MG63 (cell line): ENCODE results near the gene CD4. TPM values are rescaled to one million over a fixed set of nuclear protein-coding genes. Genes with fewer than 3 reads are reported as not detected.

ENCODE experiments used
- DNase-seq: peaks from one replicate; pipeline ENCODE4 v3.0.0-alpha.2; 2020
- H3K27me3 ChIP-seq: fragments of 250-450 bp; sonication (Bioruptor Pico); 2 replicates; pipeline ENCODE4 v1.5.1; 2020; ENCODE audit warnings: mild to moderate bottlenecking, moderate library complexity
- H3K36me3 ChIP-seq: fragments of 250-450 bp; sonication (Bioruptor Pico); 2 replicates; pipeline ENCODE4 v1.5.1; 2020; ENCODE audit warnings: mild to moderate bottlenecking, moderate library complexity
- H3K4me3 ChIP-seq: fragments of 250-450 bp; sonication (Bioruptor Pico); 2 replicates; pipeline ENCODE4 v1.5.1; 2020; ENCODE audit warnings: mild to moderate bottlenecking, moderate library complexity
- H3K9me3 ChIP-seq: fragments of 250-450 bp; sonication (Bioruptor Pico); 2 replicates; pipeline ENCODE4 v1.5.1; 2020; ENCODE audit warnings: mild to moderate bottlenecking, moderate library complexity
- total RNA-seq: library from RNA; depleted of rRNA; stranded (reverse); fragments of >200 nt; shearing (Covaris generic); gene quantifications from 2 replicates; pipeline ENCODE4 v1.2.3, GENCODE V29; 2014; ENCODE audit warnings: low replicate concordance

Gene CD4
- total RNA-seq, 1 experiment from 2014 or later = not detected

DNA sequence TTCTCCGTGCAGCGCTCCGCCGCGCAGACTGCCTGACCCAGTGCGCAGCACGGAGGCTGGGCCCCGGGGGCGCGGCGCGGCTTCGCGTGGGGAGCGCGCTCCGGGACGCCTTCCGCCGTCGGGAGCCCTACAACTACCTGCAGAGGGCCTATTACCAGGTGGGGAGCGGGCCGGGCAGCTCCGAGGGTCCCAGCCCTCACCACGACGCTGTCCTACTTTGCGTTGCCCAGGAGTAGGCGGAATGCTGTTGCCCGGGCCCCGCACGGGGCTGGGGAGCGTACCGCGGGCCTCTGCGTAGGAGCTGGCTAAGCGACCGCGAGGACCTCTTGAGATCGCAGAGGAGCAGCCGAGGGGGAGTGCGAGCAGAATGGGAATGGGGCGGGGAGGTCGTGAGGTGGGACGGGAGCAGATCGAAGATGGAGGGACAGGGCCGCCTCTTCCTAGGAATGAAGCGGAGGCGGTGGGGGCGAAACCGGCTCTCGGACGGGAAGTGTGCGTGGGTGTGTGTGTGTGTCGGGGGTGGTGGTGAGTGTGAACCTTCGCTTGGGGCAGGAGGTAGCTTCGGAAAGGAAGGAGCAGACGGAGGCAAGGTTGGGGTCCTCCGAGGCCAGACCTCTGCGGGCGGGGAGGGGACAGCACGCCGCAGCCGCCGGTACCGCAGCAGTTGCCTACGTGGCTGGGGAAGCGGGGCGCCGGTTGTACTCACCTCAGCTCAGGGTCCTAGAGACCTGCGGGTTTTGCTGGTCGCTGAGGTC, 39.6 kb downstream of the CD4 start:
- DNase-seq = peak; percentile 54
- Histone ChIP-seq H3K4me3 (peak overlapping the region; percentile 81), H3K27me3 (peaks cover 6% of the 10 kb centered on the region), H3K9me3 (no peaks in the 10 kb centered on the region), H3K36me3 (peaks cover 11% of the 10 kb centered on the region)

DNA sequence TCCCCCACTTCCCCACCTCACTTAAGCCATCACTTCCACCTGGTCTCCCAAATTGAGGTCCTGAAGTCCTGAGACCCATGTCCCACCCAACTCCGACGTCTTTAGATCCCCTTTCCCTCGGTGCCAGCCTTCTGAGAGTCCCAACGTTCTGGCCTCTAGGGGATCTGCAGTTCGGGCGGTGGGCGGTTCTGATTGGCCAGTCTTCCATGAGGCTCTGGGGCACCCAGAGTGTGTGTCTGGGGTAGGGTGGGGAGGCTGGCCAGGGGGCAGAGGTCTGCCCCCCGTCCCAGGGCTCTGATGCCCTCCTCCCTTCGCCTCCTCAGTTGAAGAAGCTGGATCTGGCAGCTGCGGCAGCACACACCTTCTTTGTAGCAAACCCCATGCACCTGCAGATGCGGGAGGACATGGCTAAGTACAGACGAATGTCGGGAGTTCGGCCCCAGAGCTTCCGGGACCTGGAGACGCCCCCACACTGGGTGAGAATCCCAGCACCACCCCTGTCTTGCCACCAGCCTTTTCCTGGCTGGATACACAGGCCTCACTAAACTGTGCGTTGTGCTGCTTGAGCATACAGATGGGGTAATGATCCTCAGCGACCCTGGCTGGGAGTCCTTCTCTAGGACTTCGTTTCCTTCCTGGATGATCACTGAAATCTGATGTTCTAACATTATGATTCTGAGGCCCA, 40.4 kb downstream of the CD4 start:
- Histone ChIP-seq H3K4me3 (peak overlapping the region; percentile 81), H3K36me3 (peaks cover 14% of the 10 kb centered on the region)
- peak; percentile 54 for DNase-seq

DNA sequence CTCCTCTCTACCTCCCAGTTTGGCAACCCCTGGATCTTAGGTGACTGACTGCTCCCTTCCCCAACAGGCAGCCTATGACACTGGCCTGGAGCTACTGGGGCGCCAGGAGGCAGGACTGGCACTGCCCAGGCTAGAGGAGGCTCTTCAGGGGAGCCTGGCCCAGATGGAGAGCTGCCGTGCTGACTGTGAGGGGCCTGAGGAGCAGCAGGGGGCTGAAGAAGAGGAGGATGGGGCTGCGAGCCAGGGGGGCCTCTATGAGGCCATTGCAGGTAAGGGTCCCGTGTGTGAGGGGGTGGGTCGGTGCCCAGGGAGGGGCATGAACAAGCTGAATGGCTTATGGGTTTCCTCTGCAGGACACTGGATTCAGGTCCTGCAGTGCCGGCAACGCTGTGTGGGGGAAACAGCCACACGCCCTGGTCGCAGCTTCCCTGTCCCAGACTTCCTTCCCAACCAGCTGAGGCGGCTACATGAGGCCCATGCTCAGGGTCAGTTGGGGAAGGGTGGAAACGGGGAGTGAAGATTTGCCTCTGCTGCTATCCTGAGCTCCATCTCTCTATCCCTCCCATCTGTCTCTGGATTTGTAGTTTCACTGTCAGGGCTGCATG, 41.1 kb downstream of the CD4 start:
- Histone ChIP-seq H3K27me3 (no peaks in the 10 kb centered on the region), H3K4me3 (no peak overlapping the region), H3K36me3 (peaks cover 14% of the 10 kb centered on the region), H3K9me3 (no peaks in the 10 kb centered on the region)
- DNase-seq = no peak

More for the DNA sequence above, 40.4 kb downstream of the CD4 start:
- H3K27me3 ChIP-seq = peaks cover 1% of the 10 kb centered on the region
- H3K9me3 ChIP-seq = no peaks in the 10 kb centered on the region

DNA sequence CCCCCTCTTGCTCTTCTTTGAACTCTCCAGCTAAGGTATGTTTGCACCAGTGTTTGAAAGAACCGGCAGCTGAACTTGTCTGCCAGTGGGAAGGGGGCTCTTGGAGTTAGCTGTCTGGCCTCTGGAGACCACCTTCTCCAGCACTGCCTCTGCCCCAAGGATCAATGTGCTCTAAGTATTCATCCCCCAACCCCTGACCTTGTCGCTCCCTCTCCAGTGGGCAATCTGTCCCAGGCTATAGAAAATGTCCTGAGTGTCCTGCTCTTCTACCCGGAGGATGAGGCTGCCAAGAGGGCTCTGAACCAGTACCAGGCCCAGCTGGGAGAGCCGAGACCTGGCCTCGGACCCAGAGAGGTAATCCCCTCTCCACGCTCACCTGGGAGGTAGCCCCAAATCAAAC, 41.7 kb downstream of the CD4 start:
- Histone ChIP-seq H3K4me3 (no peak overlapping the region), H3K27me3 (no peaks in the 10 kb centered on the region), H3K9me3 (no peaks in the 10 kb centered on the region), H3K36me3 (peaks cover 14% of the 10 kb centered on the region)
- DNase-seq = no peak

DNA sequence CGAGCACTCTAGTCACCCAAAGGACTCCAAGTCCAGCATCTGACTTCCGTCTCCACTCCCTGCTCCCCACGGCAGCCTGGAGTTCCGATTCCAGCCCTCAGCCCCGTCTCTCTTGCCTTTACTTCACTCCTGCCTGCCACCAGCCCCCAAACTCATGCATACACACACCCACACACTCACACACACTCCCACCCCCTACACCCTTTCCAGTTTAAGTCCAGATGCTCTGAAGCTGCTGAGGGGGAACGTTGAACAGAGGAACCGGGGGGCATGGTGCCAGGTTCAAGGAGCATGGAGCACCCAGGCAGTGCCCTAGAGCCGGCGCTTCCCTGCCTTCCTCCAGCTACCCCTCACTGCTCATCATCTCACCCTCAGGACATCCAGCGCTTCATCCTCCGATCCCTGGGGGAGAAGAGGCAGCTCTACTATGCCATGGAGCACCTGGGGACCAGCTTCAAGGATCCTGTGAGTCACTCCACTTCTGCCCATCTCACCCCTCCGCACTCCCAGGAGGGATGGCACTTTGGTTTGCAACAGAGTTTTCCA, 42.2 kb downstream of the CD4 start:
- Histone ChIP-seq H3K36me3 (peaks cover 14% of the 10 kb centered on the region), H3K27me3 (no peaks in the 10 kb centered on the region)
- DNase-seq = no peak

DNA sequence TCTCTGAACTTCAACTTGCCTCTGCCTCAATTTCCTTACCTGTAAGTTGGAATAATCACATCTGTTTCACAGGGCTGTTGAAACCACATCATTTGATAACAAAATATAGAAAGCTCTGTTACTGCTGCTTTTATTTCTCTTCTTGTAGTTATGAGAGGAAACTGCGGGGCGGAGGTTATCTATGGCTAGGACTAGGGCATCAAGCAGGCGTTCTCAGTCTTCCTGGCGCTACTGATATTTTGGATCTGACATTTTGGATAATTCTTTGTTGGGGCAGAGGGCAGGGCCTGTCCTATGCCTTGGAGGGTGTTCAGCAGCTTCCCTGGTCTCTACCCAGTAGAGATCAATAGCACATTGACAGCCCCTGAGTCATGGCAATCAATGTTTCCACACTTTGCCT, 42.8 kb downstream of the CD4 start:
- Histone ChIP-seq H3K27me3 (no peaks in the 10 kb centered on the region), H3K9me3 (no peaks in the 10 kb centered on the region), H3K36me3 (peaks cover 14% of the 10 kb centered on the region), H3K4me3 (no peak overlapping the region)
- no peak for DNase-seq

More for the DNA sequence above, 42.2 kb downstream of the CD4 start:
- Histone ChIP-seq H3K4me3 (no peak overlapping the region), H3K9me3 (no peaks in the 10 kb centered on the region)

DNA sequence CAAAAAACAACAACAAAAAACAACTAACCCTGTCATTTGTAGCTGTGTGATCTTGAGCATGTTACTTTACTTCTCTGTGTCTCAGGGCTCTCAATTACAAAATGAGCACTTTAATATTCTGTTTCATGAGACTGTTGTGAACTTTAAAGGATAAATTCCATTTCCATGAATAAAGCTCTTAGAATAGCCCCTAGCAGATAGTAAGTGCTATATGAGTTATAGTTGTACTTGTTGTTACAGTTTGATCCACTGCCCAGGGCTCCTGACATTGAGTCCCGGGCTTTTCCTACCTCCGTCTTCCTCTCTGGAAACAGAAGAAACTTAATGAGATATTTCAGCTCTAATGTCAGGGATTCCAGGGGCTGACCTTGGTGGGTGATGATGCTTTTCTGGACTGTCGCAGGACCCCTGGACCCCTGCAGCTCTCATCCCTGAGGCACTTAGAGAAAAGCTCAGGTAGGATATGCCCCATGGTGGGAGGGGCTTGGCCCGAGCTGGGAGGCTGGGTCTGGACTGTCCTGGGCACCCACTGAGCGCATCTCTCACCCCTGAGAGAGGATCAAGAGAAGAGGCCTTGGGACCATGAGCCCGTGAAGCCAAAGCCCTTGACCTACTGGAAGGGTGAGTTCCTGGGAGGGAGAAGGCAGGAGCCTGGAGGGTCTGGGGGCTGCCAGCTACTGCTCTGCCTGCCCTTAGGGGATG, 44.0 kb downstream of the CD4 start:
- no peaks in the 10 kb centered on the region for H3K27me3 ChIP-seq
- DNase-seq = no peak
- H3K4me3 ChIP-seq = no peak overlapping the region
- no peaks in the 10 kb centered on the region for H3K9me3 ChIP-seq
- peaks cover 14% of the 10 kb centered on the region for H3K36me3 ChIP-seq

DNA sequence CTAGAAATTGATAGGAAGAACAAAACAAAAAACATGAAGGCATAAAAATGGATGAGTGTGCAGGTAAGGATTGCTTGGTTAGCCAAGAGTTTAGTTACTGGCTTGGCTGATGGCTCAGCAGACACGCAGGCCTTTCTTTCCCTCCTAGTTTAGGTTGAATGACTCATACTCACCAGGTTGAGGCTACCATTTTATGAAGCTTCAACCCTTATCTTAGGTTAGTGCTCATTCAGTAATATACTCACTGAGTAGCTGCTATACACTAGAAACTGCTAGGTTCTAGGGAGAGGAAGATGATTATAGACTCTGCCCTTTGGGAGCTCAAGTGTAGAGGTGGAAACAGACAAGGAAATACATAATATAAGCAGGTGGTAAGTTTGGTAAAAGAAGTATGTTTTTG, 44.9 kb downstream of the CD4 start:
- DNase-seq = no peak
- H3K9me3 ChIP-seq = no peaks in the 10 kb centered on the region
- no peaks in the 10 kb centered on the region for H3K27me3 ChIP-seq
- peaks cover 14% of the 10 kb centered on the region for H3K36me3 ChIP-seq
- H3K4me3 ChIP-seq = no peak overlapping the region

DNA sequence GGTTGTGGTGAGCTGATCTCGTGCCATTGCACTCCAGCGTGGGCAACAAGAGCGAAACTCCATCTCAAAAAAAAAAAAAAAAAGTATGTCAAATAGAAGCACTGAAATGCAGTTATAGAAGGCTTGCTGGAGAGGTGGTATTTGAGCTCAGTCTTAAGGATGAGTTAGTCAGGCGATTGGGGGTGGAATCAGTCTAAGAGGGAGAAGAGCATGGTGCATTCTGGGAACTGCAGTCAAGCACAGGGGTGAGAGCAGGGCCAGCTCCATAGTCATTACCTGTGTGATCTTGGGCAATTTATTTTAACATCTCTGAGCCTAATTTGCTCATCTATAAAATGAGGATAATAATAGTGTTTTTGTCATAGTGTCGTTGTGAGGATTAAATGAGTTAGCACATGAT, 45.5 kb downstream of the CD4 start:
- Histone ChIP-seq H3K36me3 (peaks cover 14% of the 10 kb centered on the region), H3K27me3 (no peaks in the 10 kb centered on the region), H3K4me3 (no peak overlapping the region), H3K9me3 (no peaks in the 10 kb centered on the region)
- DNase-seq = no peak

- Histone ChIP-seq H3K27me3 (no peaks in the 10 kb centered on the region), H3K4me3 (no peak overlapping the region), H3K36me3 (peaks cover 8% of the 10 kb centered on the region), H3K9me3 (no peaks in the 10 kb centered on the region)
- DNase-seq = no peak
Observed at GRCh38 chr12:6836851-6837250, 47.5 kb downstream of the CD4 start.

DNA sequence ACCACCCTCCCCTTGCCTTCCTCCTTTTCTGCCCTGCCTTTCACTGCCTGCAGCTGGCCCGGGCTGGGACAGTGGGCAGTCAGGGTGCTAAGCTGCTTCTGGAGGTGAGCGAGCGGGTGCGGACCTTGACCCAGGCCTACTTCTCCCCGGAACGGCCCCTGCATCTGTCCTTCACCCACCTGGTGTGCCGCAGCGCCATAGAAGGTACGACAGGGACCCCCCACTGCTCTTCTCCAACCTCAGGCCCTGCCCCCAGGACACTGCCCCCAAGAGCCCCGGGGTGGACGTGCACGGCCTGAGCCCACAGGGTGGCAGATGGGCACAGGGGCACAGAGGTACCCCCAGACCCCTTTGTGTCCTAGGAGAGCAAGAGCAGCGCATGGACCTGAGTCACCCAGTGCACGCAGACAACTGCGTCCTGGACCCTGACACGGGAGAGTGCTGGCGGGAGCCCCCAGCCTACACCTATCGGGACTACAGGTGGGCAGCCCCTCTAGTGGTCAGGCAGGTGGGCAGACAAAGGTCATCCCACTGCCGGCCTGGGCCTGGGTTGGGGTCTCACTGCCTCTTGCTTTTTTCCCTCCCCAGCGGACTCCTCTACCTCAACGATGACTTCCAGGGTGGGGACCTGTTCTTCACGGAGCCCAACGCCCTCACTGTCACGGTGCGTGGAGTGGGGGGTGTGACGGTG, 48.2 kb downstream of the CD4 start:
- Histone ChIP-seq H3K36me3 (peaks cover 11% of the 10 kb centered on the region), H3K27me3 (no peaks in the 10 kb centered on the region), H3K9me3 (no peaks in the 10 kb centered on the region), H3K4me3 (no peak overlapping the region)
- DNase-seq = no peak

DNA sequence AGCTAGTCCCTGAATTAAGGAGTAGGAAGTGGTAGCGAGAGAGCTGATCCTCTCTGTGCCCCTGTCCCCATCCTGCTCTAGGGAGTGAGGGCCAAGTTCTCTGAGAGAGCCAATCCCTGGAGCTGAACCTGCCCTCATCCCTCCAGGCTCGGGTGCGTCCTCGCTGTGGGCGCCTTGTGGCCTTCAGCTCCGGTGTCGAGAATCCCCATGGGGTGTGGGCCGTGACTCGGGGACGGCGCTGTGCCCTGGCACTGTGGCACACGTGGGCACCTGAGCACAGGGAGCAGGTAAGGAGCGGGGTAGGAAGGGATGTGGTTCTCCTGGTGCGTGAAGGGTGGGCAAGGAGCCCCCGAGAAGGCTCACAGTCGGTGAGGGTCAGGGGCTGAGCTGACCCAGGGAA, 49.5 kb downstream of the CD4 start:
- Histone ChIP-seq H3K9me3 (no peaks in the 10 kb centered on the region), H3K27me3 (no peaks in the 10 kb centered on the region), H3K36me3 (peaks cover 6% of the 10 kb centered on the region), H3K4me3 (no peak overlapping the region)
- no peak for DNase-seq

DNA sequence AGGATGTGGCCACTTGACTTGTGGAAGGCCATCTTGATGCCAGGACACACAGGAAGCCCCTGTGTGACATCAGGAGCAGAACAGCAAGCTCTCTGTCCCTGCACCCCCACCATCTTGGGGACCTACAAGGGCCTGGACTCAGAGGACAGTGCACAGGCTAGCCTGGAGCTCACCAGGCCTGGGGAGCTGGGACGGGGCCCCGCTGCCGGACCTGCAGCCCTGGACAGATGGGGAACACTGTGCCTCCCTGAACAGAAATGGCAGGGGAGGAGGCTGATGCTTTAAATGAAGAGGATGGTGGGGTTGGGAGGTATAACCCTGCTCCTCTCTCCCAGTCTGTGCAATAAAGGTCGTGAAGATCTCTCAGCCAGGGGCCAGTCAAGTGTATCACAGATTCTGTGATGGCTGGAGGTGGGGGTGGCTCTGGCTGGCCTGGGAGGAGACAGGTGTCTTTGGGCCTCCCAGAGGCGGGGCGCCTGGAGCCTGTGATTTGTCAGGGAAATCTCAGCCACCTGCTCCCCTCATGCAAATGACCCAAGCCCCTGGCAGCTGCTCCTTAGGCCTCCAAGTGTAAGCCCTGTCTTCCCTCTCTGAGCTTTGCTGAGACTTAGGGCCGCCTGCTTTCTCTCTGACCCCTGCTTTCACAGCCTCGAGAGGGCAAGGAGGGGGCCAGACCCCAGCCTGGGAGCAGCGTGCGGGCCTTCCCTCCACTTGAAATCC, 50.3 kb downstream of the CD4 start:
- DNase-seq = no peak
- H3K9me3 ChIP-seq = no peaks in the 10 kb centered on the region
- no peak overlapping the region for H3K4me3 ChIP-seq
- no peaks in the 10 kb centered on the region for H3K27me3 ChIP-seq
- peaks cover 7% of the 10 kb centered on the region for H3K36me3 ChIP-seq

GRCh38 chr12:6840330-6840729, 51.0 kb downstream of the CD4 start:
- Histone ChIP-seq H3K4me3 (no peak overlapping the region), H3K9me3 (no peaks in the 10 kb centered on the region), H3K27me3 (no peaks in the 10 kb centered on the region), H3K36me3 (peaks cover 9% of the 10 kb centered on the region)
- no peak for DNase-seq

DNA sequence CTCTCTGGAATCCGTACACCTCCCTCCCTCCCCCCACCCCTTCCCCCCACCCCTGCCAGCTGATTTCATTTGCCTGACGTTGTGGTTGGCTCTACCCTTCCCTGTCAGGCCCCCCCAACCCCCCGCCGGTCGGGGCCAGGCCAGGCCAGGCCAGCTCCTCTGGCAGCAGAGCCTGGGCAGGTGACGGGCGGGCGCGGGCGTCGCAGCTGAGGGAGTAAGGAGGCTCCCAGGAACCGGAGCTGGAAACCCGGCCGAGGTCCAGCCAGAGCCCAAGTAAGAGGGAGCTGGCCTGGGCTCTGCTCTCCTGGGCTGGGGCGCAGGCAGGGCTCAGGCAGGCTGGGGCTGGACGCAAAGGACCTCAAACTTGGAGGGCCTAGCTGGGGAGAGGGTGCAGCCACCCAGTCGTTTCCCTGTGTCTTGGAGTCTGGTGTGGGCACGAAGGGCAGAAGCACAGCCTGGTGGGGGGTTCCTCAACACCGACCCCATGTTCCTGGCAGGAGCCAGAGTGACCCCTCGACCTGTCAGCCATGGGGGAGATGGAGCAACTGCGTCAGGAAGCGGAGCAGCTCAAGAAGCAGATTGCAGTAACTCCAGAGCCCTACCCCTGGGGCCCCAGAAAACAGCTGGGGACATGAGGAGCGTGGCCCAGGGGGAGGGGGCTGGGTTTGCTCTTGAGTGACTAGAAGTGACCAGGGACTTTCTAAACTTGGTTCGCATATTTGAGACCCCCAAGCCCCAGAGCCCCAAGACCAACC, 51.6 kb downstream of the CD4 start, which contains the start of gene GNB3:
Gene GNB3, plus strand, starts transcription at position 165 of the 755 bp plus-strand sequence. Its CDS starts 363 bp downstream, at position 528.
- H3K27me3 ChIP-seq = no peaks in the 10 kb centered on the region
- DNase-seq = no peak
- H3K36me3 ChIP-seq = peaks cover 12% of the 10 kb centered on the region
- H3K4me3 ChIP-seq = no peak within 1 kb of the TSS
- no peaks in the 10 kb centered on the region for H3K9me3 ChIP-seq
